GM18951 (cell line): Measurements from ENCODE around the gene TRIO.

Source experiments
- POLR2A ChIP-seq: IDR thresholded peaks from 4 replicates; pipeline ENCODE4 v1.6.1; 2011; ENCODE audit warnings: mild to moderate bottlenecking; ENCODE audit not compliant: insufficient read length, insufficient read depth; ENCODE audit errors: extremely low read depth
- in situ Hi-C: fragments of 300-500 bp; cut with MboI; formaldehyde crosslinking; loops from one replicate; pipeline ENCODE4 v1.12.0; 2022; ENCODE audit warnings: low sequenced_read_pairs, mixed read lengths, inconsistent platforms; ENCODE audit not compliant: unreplicated experiment

TRIO gene

GRCh38 chr5:14415024-14415697 lies 272.0 kb downstream of the TRIO start:
- in situ Hi-C loops, result loop anchor here (25.0 kb wide), 1 partner anchor 222 kb away; no protein-coding TSS in a partner anchor
- TF ChIP-seq POLR2A, result no peak

GRCh38 chr5:14415698-14416074 lies 272.5 kb downstream of the TRIO start:
- no peak for TF ChIP-seq POLR2A
- in situ Hi-C loops, result loop anchor here (25.0 kb wide), 1 partner anchor 222 kb away; no protein-coding TSS in a partner anchor

GRCh38 chr5:14416621-14417275 lies 273.6 kb downstream of the TRIO start:
- in situ Hi-C loops, result loop anchor here (25.0 kb wide), 1 partner anchor 221 kb away; no protein-coding TSS in a partner anchor
- no peak for TF ChIP-seq POLR2A

- TF ChIP-seq POLR2A, result no peak
- in situ Hi-C loops, result loop anchor here (25.0 kb wide), 1 partner anchor 220 kb away; no protein-coding TSS in a partner anchor
Observed at GRCh38 chr5:14417276-14417730, 274.2 kb downstream of the TRIO start.

GRCh38 chr5:14417792-14418765 lies 274.9 kb downstream of the TRIO start:
- in situ Hi-C loops, result loop anchor here (25.0 kb wide), 1 partner anchor 219 kb away; no protein-coding TSS in a partner anchor
- TF ChIP-seq POLR2A, result no peak

GRCh38 chr5:14419686-14420085 lies 276.5 kb downstream of the TRIO start:
- no peak for TF ChIP-seq POLR2A
- in situ Hi-C loops, result loop anchor here (25.0 kb wide), 1 partner anchor 218 kb away; no protein-coding TSS in a partner anchor

- TF ChIP-seq POLR2A, result no peak
- in situ Hi-C loops, result loop anchor here (25.0 kb wide), 1 partner anchor 217 kb away; no protein-coding TSS in a partner anchor
Observed at GRCh38 chr5:14420101-14420811, 277.1 kb downstream of the TRIO start.

GRCh38 chr5:14421851-14422250 lies 278.7 kb downstream of the TRIO start:
- TF ChIP-seq POLR2A, result no peak
- in situ Hi-C loops, result loop anchor here (25.0 kb wide), 1 partner anchor 215 kb away; no protein-coding TSS in a partner anchor

- no peak for TF ChIP-seq POLR2A
Observed at GRCh38 chr5:14424011-14424685, 281.0 kb downstream of the TRIO start.

GRCh38 chr5:14425559-14425958 lies 282.4 kb downstream of the TRIO start:
- TF ChIP-seq POLR2A, result no peak
- in situ Hi-C loops, result no loop called here

More at GRCh38 chr5:14424011-14424685, 281.0 kb downstream of the TRIO start:
- in situ Hi-C loops, result loop anchor here (25.0 kb wide), 1 partner anchor 213 kb away; no protein-coding TSS in a partner anchor

GRCh38 chr5:14426521-14426920 lies 283.4 kb downstream of the TRIO start:
- TF ChIP-seq POLR2A, result no peak
- in situ Hi-C loops, result no loop called here
